ENCODE data around the gene NHLRC4.

DNA sequence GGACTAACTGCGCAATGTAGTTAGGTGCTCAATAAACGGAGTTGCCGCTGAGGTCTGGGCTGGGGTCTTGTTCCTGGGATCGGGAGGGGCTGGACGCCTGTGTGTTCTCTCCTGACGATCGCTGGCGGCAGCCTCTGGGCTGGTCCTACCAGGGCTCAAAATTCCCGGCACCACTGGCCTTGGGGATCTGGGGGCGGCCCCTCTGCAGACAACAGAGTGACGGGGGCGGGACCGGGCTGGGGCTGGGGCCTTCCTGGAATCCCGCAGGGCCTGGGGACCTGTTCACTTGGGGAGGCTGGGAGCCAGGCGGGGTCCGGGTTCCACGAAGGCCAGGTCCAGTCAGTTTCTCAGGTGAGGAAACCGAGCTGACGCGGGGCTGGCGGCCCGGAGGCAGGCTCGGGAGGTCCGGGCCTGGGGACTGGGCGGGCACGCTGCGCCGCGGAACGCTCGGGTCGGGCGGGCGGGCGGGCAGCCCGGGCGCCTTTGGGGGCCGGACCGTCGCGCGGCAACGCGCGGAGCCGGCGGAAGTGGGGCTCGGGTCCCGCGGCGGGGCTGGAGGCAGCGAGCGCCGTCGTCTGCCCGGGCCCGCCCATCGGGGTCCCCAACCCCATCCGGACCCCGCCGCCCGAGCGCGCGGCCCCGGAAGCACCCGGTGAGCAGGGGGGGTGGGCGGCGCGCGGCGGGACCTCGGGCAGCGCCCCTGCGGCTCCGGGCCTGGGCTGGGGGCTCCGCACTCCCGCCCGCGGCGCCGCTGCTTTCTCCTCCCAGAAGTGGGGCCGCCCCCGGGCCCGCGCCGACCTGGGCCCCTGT is 2.8 kb downstream of the NHLRC4 start, which contains the start of gene PIGQ:
- TF ChIP-seq, protein P1, sequence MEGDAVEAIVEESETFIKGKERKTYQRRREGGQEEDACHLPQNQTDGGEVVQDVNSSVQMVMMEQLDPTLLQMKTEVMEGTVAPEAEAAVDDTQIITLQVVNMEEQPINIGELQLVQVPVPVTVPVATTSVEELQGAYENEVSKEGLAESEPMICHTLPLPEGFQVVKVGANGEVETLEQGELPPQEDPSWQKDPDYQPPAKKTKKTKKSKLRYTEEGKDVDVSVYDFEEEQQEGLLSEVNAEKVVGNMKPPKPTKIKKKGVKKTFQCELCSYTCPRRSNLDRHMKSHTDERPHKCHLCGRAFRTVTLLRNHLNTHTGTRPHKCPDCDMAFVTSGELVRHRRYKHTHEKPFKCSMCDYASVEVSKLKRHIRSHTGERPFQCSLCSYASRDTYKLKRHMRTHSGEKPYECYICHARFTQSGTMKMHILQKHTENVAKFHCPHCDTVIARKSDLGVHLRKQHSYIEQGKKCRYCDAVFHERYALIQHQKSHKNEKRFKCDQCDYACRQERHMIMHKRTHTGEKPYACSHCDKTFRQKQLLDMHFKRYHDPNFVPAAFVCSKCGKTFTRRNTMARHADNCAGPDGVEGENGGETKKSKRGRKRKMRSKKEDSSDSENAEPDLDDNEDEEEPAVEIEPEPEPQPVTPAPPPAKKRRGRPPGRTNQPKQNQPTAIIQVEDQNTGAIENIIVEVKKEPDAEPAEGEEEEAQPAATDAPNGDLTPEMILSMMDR (IDR thresholded peaks at IDR 0.05), result no peak
- TF ChIP-seq POLR2A (IDR thresholded peaks at IDR 0.05), result no peak

Data from lower leg skin (tissue), 3 donors.